H9 (cell line): ENCODE results near the gene BLOC1S5. TPM values are rescaled to one million over a fixed set of nuclear protein-coding genes. Genes with fewer than 3 reads are reported as not detected.
A peak's percentile ranks its signal among the peaks of the same experiment; 100 is the strongest.

Source experiments
- DNase-seq: peaks from one replicate; pipeline ENCODE4 v3.0.0-alpha.2; 2017
- H2AFZ ChIP-seq: one replicate; pipeline ENCODE4 v1.6.1; 2013; ENCODE audit warnings: mild to moderate bottlenecking, low read length, control low read depth, moderate library complexity
- H2AK5ac ChIP-seq: 2 replicates; pipeline ENCODE4 v1.6.1; 2013; ENCODE audit warnings: low read length, control low read depth, mixed read lengths; ENCODE audit not compliant: insufficient read length
- H2BK120ac ChIP-seq: one replicate; pipeline ENCODE4 v1.6.1; 2013; ENCODE audit warnings: low read depth, mild to moderate bottlenecking, low read length, control low read depth, inconsistent platforms; ENCODE audit not compliant: poor library complexity, severe bottlenecking
- H2BK12ac ChIP-seq: 2 replicates; pipeline ENCODE4 v1.6.1; 2013; ENCODE audit warnings: low read length, control low read depth, mixed read lengths, low read depth; ENCODE audit not compliant: insufficient read length
- H2BK15ac ChIP-seq: 2 replicates; pipeline ENCODE4 v1.6.1; 2013; ENCODE audit warnings: low read depth, low read length, control low read depth
- H2BK20ac ChIP-seq: one replicate; pipeline ENCODE4 v1.6.1; 2013; ENCODE audit warnings: low read depth, mild to moderate bottlenecking, low read length, control low read depth, inconsistent platforms; ENCODE audit not compliant: poor library complexity, severe bottlenecking
- H2BK5ac ChIP-seq: 2 replicates; pipeline ENCODE4 v1.6.1; 2013; ENCODE audit warnings: low read length, control low read depth, mixed read lengths; ENCODE audit not compliant: insufficient read length
- H3K14ac ChIP-seq: 2 replicates; pipeline ENCODE4 v1.6.1; 2013; ENCODE audit warnings: low read length, control low read depth; ENCODE audit not compliant: insufficient read depth
- H3K18ac ChIP-seq: 2 replicates; pipeline ENCODE4 v1.6.1; 2013; ENCODE audit warnings: low read depth, mild to moderate bottlenecking, mixed read lengths, low read length, control low read depth; ENCODE audit not compliant: insufficient read length
- H3K23ac ChIP-seq: 2 replicates; pipeline ENCODE4 v1.6.1; 2013; ENCODE audit warnings: low read length, control low read depth, mixed read lengths, low read depth; ENCODE audit not compliant: insufficient read length
- H3K23me2 ChIP-seq: 2 replicates; pipeline ENCODE4 v1.6.1; 2013; ENCODE audit warnings: low read depth, mild to moderate bottlenecking, mixed read lengths, low read length, control low read depth; ENCODE audit not compliant: insufficient read length, poor library complexity, severe bottlenecking
- H3K27ac ChIP-seq: 2 replicates; pipeline ENCODE4 v1.5.1; 2013; ENCODE audit warnings: low read length, control low read depth, mixed read lengths, low read depth; ENCODE audit not compliant: insufficient read length
- H3K27me3 ChIP-seq: 2 replicates; pipeline ENCODE4 v1.6.1; 2013; ENCODE audit warnings: low read length, control low read depth, inconsistent platforms; ENCODE audit not compliant: insufficient read depth
- H3K4ac ChIP-seq: 2 replicates; pipeline ENCODE4 v1.6.1; 2013; ENCODE audit warnings: low read depth, mild to moderate bottlenecking, control low read depth, inconsistent platforms, low read length, moderate library complexity
- H3K4me1 ChIP-seq: 2 replicates; pipeline ENCODE4 v1.6.1; 2013; ENCODE audit warnings: low read length, control low read depth, inconsistent platforms; ENCODE audit not compliant: insufficient read depth
- H3K4me2 ChIP-seq: 2 replicates; pipeline ENCODE4 v1.6.1; 2013; ENCODE audit warnings: low read length, control low read depth, mixed read lengths; ENCODE audit not compliant: insufficient read length, insufficient read depth
- H3K56ac ChIP-seq: 2 replicates; pipeline ENCODE4 v1.6.1; 2013; ENCODE audit warnings: low read depth, mild to moderate bottlenecking, mixed read lengths, low read length, control low read depth; ENCODE audit not compliant: insufficient read length
- H3K79me1 ChIP-seq: 2 replicates; pipeline ENCODE4 v1.6.1; 2013; ENCODE audit warnings: low read depth, mild to moderate bottlenecking, moderate library complexity, low read length, control low read depth, inconsistent platforms; ENCODE audit not compliant: insufficient read depth, poor library complexity, severe bottlenecking
- H3K79me2 ChIP-seq: 2 replicates; pipeline ENCODE4 v1.6.1; 2013; ENCODE audit warnings: low read length, control low read depth, inconsistent platforms; ENCODE audit not compliant: insufficient read depth
- H3K9ac ChIP-seq: 2 replicates; pipeline ENCODE4 v1.6.1; 2013; ENCODE audit warnings: low read length, control low read depth, mixed read lengths; ENCODE audit not compliant: insufficient read length; ENCODE audit errors: extremely low read depth
- H3K9me3 ChIP-seq: one replicate; pipeline ENCODE4 v1.6.1; 2013; ENCODE audit warnings: low read depth, low read length, inconsistent platforms; ENCODE audit not compliant: control insufficient read depth
- H3T11ph ChIP-seq: one replicate; pipeline ENCODE4 v1.6.1; 2013; ENCODE audit warnings: mild to moderate bottlenecking, low read length, control low read depth, inconsistent platforms
- H4K20me1 ChIP-seq: one replicate; pipeline ENCODE4 v1.6.1; 2013; ENCODE audit not compliant: control insufficient read depth, insufficient read length, insufficient read depth
- H4K5ac ChIP-seq: 2 replicates; pipeline ENCODE4 v1.6.1; 2013; ENCODE audit warnings: low read depth, mild to moderate bottlenecking, mixed read lengths, low read length, control low read depth; ENCODE audit not compliant: insufficient read length
- H4K8ac ChIP-seq: replicated peaks from 2 replicates; pipeline ENCODE4 v1.6.1; 2013; ENCODE audit warnings: low read length, control low read depth, mixed read lengths, low read depth; ENCODE audit not compliant: insufficient read length
- H4K91ac ChIP-seq: 2 replicates; pipeline ENCODE4 v1.6.1; 2013; ENCODE audit warnings: low read depth, mild to moderate bottlenecking, moderate library complexity, mixed read lengths, low read length, control low read depth; ENCODE audit not compliant: insufficient read length
- H3K27ac Mint-ChIP-seq, 3 experiments: 2 replicates in 2 of 3; 3 replicates in 1 of 3; pipeline ENCODE4 v1.8.0; 2020 to 2021; ENCODE audit warnings: mixed read lengths in 3 of 3, mild to moderate bottlenecking in 1 of 3, moderate library complexity in 1 of 3
- H3K27me3 Mint-ChIP-seq: 2 replicates; pipeline ENCODE4 v1.8.0; 2021; ENCODE audit warnings: low read depth, mild to moderate bottlenecking, moderate library complexity, mixed read lengths
- H3K36me3 Mint-ChIP-seq, 3 experiments: 2 replicates in 2 of 3; 3 replicates in 1 of 3; pipeline ENCODE4 v1.8.0; 2020 to 2021; ENCODE audit warnings: low read depth in 3 of 3, mixed read lengths in 3 of 3; ENCODE audit not compliant: insufficient read depth in 1 of 3
- H3K4me1 Mint-ChIP-seq, 2 experiments: 2 replicates each; pipeline ENCODE4 v1.8.0; 2020; ENCODE audit warnings: mixed read lengths in 2 of 2
- H3K4me3 Mint-ChIP-seq, 2 experiments: 2 replicates in 1 of 2; 3 replicates in 1 of 2; pipeline ENCODE4 v1.8.0; 2020 to 2021; ENCODE audit warnings: mild to moderate bottlenecking in 2 of 2, mixed read lengths in 2 of 2, moderate library complexity in 1 of 2
- H3K9me3 Mint-ChIP-seq, 2 experiments: 2 replicates in 1 of 2; 3 replicates in 1 of 2; pipeline ENCODE4 v1.8.0; 2020; ENCODE audit warnings: mild to moderate bottlenecking in 2 of 2, mixed read lengths in 2 of 2, moderate library complexity in 1 of 2
- CTCF ChIP-seq: fragments of 200-600 bp; sonication (generic); conservative IDR thresholded peaks from 3 replicates; pipeline ENCODE4 v1.8.0; 2021; ENCODE audit warnings: antibody characterized with exemption, mild to moderate bottlenecking
- WGBS: extraction: QIAGEN DNeasy Blood & Tissue Kit; methylation state at CpG from one replicate; pipeline ENCODE4 v1.1.7; 2013; ENCODE audit warnings: missing lambda C conversion rate, low lambda C conversion rate, mixed read lengths; ENCODE audit not compliant: insufficient read length; ENCODE audit errors: extremely low coverage; 5-methylcytosine and 5-hydroxymethylcytosine counted together
- total RNA-seq: library from RNA; stranded (reverse); gene quantifications from 2 replicates; pipeline ENCODE4 v1.2.1, GENCODE V29; 2021

The BLOC1S5 gene
- total RNA-seq, 1 experiment from 2014 or later: 15.6 TPM

DNA sequence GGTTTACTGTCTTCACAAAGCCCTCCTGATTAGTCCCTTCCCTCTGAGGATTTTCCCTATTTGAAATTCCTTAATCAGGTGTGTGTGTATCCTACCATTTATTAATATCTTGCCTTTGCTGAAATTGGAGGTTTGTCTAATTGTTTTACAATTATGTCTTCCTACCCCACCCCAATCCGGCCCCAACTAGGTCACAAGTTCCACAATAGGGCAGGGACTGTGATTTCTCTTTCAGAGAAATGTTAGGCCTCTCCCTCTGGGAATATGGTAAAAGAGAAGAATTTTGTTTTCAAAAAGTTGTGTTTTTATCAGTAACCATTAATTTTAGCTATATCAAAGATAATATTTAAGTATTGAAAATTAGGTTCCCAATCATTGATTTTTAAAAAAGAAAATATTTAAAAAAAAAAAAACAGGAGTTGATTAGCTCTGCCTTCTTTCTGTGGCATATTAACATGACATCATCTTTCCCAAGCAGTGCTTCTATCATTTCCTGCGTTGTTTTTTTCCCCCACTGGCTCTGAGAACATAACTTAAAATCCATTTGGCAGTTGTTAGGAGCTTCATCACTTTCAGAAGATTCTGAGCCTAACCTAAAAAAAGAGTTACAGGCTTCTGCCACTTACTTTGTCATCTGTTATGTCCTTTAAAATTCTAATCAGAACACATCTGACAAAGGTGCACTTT, 36.1 kb downstream of the BLOC1S5 start:
- no peak overlapping the region for H3K4me3 Mint-ChIP-seq
- H3K23me2 ChIP-seq: no peaks in the 10 kb centered on the region

More for the DNA sequence above, 36.1 kb downstream of the BLOC1S5 start:
- no peak for DNase-seq
- Histone ChIP-seq H3K27ac (no peak overlapping the region), H3K79me2 (no peaks in the 10 kb centered on the region; the same call in 1 of the 2 replicates), H3K79me1 (no peaks in the 10 kb centered on the region), H3K27me3 (no peaks in the 10 kb centered on the region), H2BK120ac (no peak overlapping the region), H3K4me1 (peaks cover 3% of the 10 kb centered on the region; the same call in 1 of the 2 replicates), H4K8ac (no peak overlapping the region), H4K20me1 (no peaks in the 10 kb centered on the region), H2BK12ac (no peak overlapping the region), H2BK20ac (no peak overlapping the region), H4K5ac (no peak overlapping the region), H3K23ac (no peak overlapping the region), H3T11ph (no peak overlapping the region), H2BK5ac (no peak overlapping the region), H4K91ac (no peak overlapping the region), H2BK15ac (no peak overlapping the region), H3K9ac (no peak overlapping the region), H3K14ac (no peak overlapping the region), H3K56ac (no peak overlapping the region), H2AK5ac (no peak overlapping the region), H3K4me2 (no peak overlapping the region), H2AFZ (no peak overlapping the region), H3K9me3 (no peaks in the 10 kb centered on the region), H3K18ac (no peak overlapping the region), H3K4ac (no peak overlapping the region)
- H3K36me3 Mint-ChIP-seq: peaks cover 6 to 10% (median 10%) of the 10 kb centered on the region in 3 experiments; a peak in 6 of 7 replicates
- WGBS: no CpG with 5 or more reads among the region's 2 CpGs
- peaks cover 13 to 14% of the 10 kb centered on the region in 2 experiments; a peak in 3 of 4 replicates for H3K4me1 Mint-ChIP-seq
- H3K27me3 Mint-ChIP-seq: no peaks in the 10 kb centered on the region
- no peak for TF ChIP-seq CTCF
- H3K9me3 Mint-ChIP-seq: peaks cover 4 to 8% of the 10 kb centered on the region in 2 experiments; a peak in 4 of 5 replicates
- H3K27ac Mint-ChIP-seq: peak overlapping the region; percentile 13 to 92 (median 26); a peak in 4 of 7 replicates
